GM21717 (cell line): ENCODE measurements around the gene NKX1-1.
"Not testable (repeated sequence)": the region's sequence is repeated elsewhere in the genome, so short reads cannot be mapped to it uniquely, and the experiment has no call there.

Experiments
- ATAC-seq: cut with Tn5 transposase; IDR thresholded peaks from one replicate; pipeline ENCODE4 v1.9.1; 2021; ENCODE audit warnings: mild to moderate bottlenecking, moderate library complexity; ENCODE audit not compliant: unreplicated experiment

NKX1-1 gene

GRCh38 chr4:1406394-1406980 lies at the start of gene NKX1-1:
NKX1-1 (minus strand) TSS chr4:1406442; CDS start chr4:1406442, 0 bp downstream.
- no peak for ATAC-seq

- no peak for ATAC-seq
Observed at GRCh38 chr4:1453731-1454130, 47.5 kb upstream of the NKX1-1 start.

- no peak for ATAC-seq
Observed at GRCh38 chr4:1452431-1453051, 46.3 kb upstream of the NKX1-1 start.

GRCh38 chr4:1451752-1452122 lies 45.5 kb upstream of the NKX1-1 start:
- ATAC-seq, result no peak

GRCh38 chr4:1451106-1451751 lies 45.0 kb upstream of the NKX1-1 start:
- ATAC-seq, result no peak

GRCh38 chr4:1449833-1450741 lies 43.8 kb upstream of the NKX1-1 start:
- ATAC-seq, result no peak

- no peak for ATAC-seq
Observed at GRCh38 chr4:1449475-1449832, 43.2 kb upstream of the NKX1-1 start.

- no peak for ATAC-seq
Observed at GRCh38 chr4:1448589-1449420, 42.6 kb upstream of the NKX1-1 start.

- no peak for ATAC-seq
Observed at GRCh38 chr4:1447676-1448588, 41.7 kb upstream of the NKX1-1 start.

GRCh38 chr4:1446502-1447386 lies 40.5 kb upstream of the NKX1-1 start:
- no peak for ATAC-seq

- ATAC-seq, result no peak
Observed at GRCh38 chr4:1445716-1446445, 39.6 kb upstream of the NKX1-1 start.

- ATAC-seq, result not testable (repeated sequence)
Observed at GRCh38 chr4:1443688-1444172, 37.5 kb upstream of the NKX1-1 start.

- no peak for ATAC-seq
Observed at GRCh38 chr4:1427010-1427409, 20.8 kb upstream of the NKX1-1 start.

- ATAC-seq, result no peak
Observed at GRCh38 chr4:1421657-1422056, 15.4 kb upstream of the NKX1-1 start.

GRCh38 chr4:1419708-1420107 lies 13.5 kb upstream of the NKX1-1 start:
- ATAC-seq, result no peak

GRCh38 chr4:1418494-1419285 lies 12.4 kb upstream of the NKX1-1 start:
- ATAC-seq, result no peak
